LHCN-M2 (cell line): ENCODE measurements around the gene MRPL57. TPM values are rescaled to one million over a fixed set of nuclear protein-coding genes. Genes with fewer than 3 reads are reported as not detected.
"Not testable (repeated sequence)": the region's sequence is repeated elsewhere in the genome, so short reads cannot be mapped to it uniquely, and the experiment has no call there.

Experiments
- DNase-seq: peaks from one replicate; pipeline ENCODE4 v3.0.0-alpha.2; 2012; ENCODE audit warnings: low read depth
- polyA plus RNA-seq: library from polyadenylated mRNA; unstranded; fragments of >200 nt; gene quantifications from one replicate; pipeline ENCODE4 v1.2.1, GENCODE V29; 2012; ENCODE audit warnings: missing spikeins
- total RNA-seq: library from RNA; depleted of rRNA; stranded (reverse); fragments of >200 nt; gene quantifications from 2 replicates; pipeline ENCODE4 v1.2.3, GENCODE V29; 2014; rRNA removed

The MRPL57 gene
- 32.3 and 34.9 TPM in 2 replicates for total RNA-seq
- polyA plus RNA-seq: 22.5 TPM

DNA sequence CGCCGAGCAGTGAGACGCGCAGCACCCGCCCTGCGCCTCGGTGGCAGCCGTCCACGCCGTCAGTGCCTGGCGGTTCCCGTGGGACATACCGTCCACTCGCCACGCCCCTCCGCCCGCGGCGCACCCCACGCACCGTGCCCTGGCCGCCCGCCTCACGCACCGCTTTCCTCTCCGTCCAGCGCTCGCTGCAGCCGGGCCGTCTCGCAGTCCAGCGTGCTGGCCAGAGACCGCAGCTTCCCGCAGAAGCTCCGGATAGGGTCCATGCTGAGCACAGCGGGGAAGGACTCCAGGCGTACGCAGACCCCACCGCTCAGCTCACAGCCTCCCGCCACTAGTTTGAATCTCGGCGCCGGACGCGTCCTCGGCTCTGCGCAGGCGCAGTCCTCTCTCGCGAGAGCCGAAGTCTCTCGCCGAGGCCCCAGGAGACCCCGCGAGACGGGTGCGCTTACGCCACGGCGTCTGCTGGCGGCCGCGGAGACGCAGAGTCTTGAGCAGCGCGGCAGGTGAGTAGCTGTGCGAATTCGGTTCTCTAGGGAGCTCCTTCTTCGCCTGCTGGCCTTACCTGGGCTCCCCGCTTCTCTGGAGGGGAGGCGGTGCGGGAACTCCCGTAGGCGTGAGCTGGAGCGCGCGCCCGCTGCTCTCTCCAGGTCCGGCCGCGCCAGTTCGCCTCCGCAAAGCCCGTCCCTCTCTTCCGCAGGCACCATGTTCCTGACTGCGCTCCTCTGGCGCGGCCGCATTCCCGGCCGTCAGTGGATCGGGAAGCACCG lies at the start of gene MRPL57, which contains the start of gene SKA3:
Gene MRPL57 (plus strand): TSS at position 444 of the 767 bp plus-strand sequence. CDS start 259 bp downstream, at position 703.
Gene SKA3 (minus strand): TSS at position 338 of the 767 bp plus-strand sequence. CDS start 75 bp downstream, at position 263.
- peak; percentile 92 for DNase-seq

DNA sequence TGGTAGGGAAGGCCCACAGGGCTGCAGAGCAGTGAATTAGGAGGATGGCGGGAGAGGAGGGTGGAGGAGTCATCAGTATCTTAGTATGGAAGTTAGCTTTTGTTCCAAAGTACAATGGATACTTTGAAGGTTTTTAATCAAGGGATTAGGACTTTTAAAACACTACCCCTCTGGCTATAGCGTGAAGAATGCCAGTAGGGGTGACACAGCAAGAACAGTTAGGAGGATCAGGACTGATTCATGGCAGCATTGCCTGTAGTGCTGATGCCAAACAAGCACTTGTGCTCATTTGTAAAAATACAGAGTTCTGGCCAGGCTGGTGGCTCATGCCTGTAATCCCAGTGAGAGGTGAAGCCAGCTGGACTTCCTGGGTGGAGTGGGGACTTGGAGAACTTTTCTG lies 46.3 kb upstream of the MRPL57 start:
- no peak for DNase-seq

- DNase-seq: no peak
These were observed 43.4 kb upstream of the MRPL57 start for GRCh38 chr13:21133077-21133476.

DNA sequence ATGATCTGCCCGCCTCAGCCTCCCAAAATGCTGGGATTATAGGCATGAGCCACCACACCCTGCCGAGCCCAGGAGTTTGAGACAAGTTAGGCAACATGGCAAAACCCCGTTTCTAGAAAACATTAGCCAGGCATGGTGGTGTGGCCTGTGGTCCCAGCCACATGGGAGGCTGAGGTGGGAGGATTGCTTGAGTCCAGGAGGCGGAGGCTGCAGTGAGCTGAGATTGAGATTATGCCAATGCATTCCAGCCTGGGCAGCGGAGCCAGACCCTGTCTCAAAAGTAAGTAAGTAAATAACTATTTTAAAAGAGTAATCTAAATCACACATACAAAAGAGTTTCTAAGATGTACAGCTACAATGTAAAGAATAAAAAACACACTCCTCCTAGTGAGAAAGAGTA lies 42.0 kb upstream of the MRPL57 start:
- no peak for DNase-seq

- DNase-seq: not testable (repeated sequence)
These were observed 40.6 kb upstream of the MRPL57 start for GRCh38 chr13:21135833-21136232.

GRCh38 chr13:21137696-21138095 lies 38.8 kb upstream of the MRPL57 start:
- peak; percentile 38 for DNase-seq

DNA sequence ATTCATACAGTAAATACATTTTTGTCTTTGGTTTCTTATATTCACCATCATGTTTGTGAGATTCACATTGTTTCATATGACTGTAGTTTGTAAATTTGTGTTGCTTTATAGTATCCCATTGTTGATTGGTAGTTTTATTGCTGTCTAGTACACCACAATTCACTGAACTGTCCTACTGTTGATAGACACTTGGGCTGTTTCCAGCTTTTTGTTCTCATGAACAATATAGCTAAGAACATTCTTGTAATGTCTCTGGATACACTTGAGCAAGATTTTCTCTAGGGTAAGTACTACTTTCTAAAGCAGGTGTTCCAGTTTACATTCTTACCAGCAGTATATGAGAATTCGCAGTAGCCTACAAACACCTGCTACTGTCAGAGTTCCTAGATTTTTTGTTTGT lies 37.9 kb upstream of the MRPL57 start:
- peak; percentile 21 for DNase-seq

- DNase-seq: no peak
These were observed 37.1 kb upstream of the MRPL57 start for GRCh38 chr13:21139374-21139773.

GRCh38 chr13:21142766-21143165 lies 33.7 kb upstream of the MRPL57 start:
- no peak for DNase-seq

- no peak for DNase-seq
These were observed 28.6 kb upstream of the MRPL57 start for GRCh38 chr13:21147827-21148226.

- no peak for DNase-seq
These were observed 27.8 kb upstream of the MRPL57 start for GRCh38 chr13:21148557-21149258.

GRCh38 chr13:21149568-21149967 lies 26.9 kb upstream of the MRPL57 start:
- peak; percentile 23 for DNase-seq

DNA sequence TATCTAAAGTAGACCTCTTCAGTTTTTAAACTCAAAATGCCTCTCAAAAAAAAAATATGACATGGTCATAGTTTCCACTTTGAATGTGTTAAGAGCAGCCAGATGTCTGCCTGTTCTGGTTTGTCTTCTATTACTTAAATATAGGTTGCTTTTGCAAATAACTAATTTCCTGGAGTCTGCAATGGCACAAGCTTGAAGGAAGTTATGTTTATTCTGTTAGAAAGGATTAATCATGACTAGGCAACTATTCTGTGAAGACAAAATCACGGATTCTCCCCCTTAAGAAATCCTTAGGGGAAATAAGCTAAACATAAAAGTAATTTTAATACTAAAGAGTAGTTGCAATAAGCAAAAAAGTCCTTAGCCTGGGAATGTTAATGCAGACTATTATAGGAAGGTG lies 26.4 kb upstream of the MRPL57 start:
- DNase-seq: no peak

DNA sequence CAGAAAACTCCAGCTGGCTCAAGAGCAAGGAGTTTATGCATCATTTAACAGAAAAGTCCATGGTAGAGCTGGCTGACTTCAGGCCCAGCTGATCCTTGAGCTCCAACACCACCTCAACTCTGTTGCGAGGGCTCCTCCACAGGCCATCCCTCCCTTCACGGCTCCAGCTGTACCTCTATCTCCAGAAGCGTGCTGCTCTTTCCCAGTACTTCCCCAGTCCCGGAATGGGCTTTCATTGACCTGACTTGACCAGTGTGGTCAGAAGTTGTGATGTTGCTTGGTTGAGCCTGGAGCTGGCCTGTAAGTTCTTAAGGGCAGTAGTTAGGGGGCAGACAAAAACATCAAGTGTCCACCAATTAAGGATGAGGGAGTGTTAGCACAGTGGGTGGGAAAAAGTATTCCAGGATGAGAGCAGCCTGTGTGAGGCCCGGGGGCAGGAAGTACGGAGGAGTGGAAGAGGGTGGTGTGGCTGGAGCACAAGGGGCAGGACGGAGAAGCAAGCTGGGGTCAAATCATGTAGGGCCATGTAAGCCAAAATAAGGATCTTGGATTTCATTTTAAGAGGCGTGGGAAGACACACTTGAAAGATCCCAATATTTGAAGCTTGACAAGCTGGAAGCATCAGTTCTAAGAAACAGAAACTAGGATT lies 24.1 kb upstream of the MRPL57 start:
- DNase-seq: no peak

GRCh38 chr13:21164631-21165030 lies 11.8 kb upstream of the MRPL57 start:
- peak; percentile 51 for DNase-seq

GRCh38 chr13:21165606-21166005 lies 10.9 kb upstream of the MRPL57 start:
- DNase-seq: not testable (repeated sequence)

- no peak for DNase-seq
These were observed 5.0 kb upstream of the MRPL57 start for GRCh38 chr13:21171420-21171819.

- DNase-seq: peak; percentile 74
These were observed 2.7 kb upstream of the MRPL57 start for GRCh38 chr13:21173767-21174166.

DNA sequence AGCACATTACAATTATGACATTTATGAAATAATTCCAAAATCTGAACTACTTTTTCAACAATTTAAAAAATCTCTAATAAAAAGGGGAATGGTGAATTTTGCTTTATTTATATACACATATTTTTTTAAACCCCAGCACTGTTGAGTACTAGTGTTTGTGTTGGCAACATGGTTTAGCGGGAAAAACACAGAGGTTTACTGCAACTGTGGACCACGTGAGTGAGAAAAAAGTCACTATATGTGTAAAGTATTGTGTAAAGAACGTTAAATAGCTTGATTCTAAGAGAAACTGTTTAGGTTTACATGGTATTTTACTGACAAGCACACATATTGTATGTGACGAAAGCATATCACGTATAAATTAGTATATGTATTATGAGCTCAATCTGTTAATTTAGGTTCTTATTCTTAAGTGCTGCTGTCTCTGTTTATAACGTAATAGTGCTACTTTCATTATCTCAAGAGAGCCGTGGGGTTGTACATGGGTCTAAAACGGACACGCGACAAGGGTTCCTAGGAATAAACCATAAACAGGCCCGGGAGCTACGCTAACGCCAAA lies 723 bp upstream of the MRPL57 start:
- DNase-seq: peak; percentile 44

DNA sequence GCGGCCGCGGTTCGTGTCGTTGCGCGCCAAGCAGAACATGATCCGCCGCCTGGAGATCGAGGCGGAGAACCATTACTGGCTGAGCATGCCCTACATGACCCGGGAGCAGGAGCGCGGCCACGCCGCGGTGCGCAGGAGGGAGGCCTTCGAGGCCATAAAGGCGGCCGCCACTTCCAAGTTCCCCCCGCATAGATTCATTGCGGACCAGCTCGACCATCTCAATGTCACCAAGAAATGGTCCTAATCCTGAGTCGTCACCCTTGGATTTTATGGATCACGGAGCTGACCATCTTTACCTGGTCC lies 475 bp downstream of the MRPL57 start:
- DNase-seq: no peak

- no peak for DNase-seq
These were observed 5.2 kb downstream of the MRPL57 start for GRCh38 chr13:21181671-21182070.

DNA sequence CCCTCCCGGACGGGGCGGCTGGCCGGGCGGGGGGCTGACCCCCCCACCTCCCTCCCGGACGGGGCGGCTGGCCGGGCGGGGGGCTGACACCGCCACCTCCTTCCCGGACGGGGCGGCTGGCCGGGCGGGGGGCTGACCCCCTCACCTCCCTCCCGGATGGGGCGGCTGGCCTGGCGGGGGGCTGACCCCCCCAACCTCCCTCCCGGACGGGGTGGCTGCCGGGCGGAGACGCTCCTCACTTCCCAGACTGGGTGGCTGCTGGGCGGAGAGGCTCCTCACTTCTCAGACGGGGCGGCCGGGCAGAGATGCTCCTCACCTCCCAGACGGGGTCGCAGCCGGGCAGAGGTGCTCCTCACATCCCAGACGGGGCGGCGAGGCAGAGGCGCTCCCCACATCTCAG lies 10.0 kb downstream of the MRPL57 start:
- not testable (repeated sequence) for DNase-seq
